ENCODE results near the gene TMEM45B. TPM values are rescaled to one million over a fixed set of nuclear protein-coding genes. Genes with fewer than 3 reads are reported as not detected.
A peak's percentile ranks its signal among the peaks of the same experiment; 100 is the strongest.
"Not testable (repeated sequence)": the region's sequence is repeated elsewhere in the genome, so short reads cannot be mapped to it uniquely, and the experiment has no call there.

The TMEM45B gene
- total RNA-seq, 1 donor from 2014 or later = 0.10 TPM

GRCh38 chr11:129800655-129801054 is 15.0 kb upstream of the TMEM45B start:
- DNase-seq (no peak), ATAC-seq (no peak)
- intact Hi-C loops (cut with micrococcal nuclease) = no loop called here

- no peak for ATAC-seq
Measured at GRCh38 chr11:129803533-129803932, 12.1 kb upstream of the TMEM45B start.

GRCh38 chr11:129804012-129804411 is 11.6 kb upstream of the TMEM45B start:
- ATAC-seq = no peak
- no peak for DNase-seq
- intact Hi-C loops (cut with micrococcal nuclease) = no loop called here

More at GRCh38 chr11:129803533-129803932, 12.1 kb upstream of the TMEM45B start:
- intact Hi-C loops (cut with micrococcal nuclease) = no loop called here
- DNase-seq = no peak

- not testable (repeated sequence) for ATAC-seq, DNase-seq
Measured at GRCh38 chr11:129808241-129808640, 7.4 kb upstream of the TMEM45B start.

DNA sequence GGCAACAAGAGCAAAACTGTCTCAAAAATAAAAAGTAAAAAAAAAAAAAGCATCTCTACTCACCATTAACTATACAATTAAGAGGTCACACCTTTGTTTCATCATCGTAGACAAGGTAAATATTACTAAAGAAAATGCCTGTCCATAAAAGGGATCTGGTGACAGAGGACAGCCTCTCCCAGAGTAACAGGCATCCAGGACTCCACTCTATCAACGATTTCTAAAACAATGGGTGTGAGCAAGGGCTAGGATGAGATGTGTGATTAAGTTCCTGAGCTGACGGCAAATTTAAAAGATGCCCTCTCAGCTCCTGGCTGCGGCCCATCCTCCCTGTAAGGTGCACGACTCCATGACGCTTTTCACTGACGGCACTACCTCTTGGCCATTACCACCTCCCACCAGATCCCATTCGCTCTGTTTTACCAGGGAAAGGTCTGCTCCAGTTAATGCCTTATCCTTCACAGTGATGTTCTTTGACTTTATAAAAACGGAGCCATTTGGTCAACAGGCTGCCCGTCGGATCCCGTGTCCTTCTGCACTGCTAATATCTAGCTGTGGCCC is 2.3 kb upstream of the TMEM45B start:
- ATAC-seq = no peak
- intact Hi-C loops (cut with micrococcal nuclease) = no loop called here
- DNase-seq = no peak

More at GRCh38 chr11:129808241-129808640, 7.4 kb upstream of the TMEM45B start:
- intact Hi-C loops (cut with micrococcal nuclease) = not testable (repeated sequence)

GRCh38 chr11:129814244-129815014 is 1.2 kb upstream of the TMEM45B start:
- intact Hi-C loops (cut with micrococcal nuclease) = no loop called here
- DNase-seq = no peak
- no peak for ATAC-seq

GRCh38 chr11:129817534-129818051 is 1.9 kb downstream of the TMEM45B start:
- intact Hi-C loops (cut with micrococcal nuclease) = no loop called here
- ATAC-seq = no peak
- no peak for DNase-seq

- DNase-seq; intact Hi-C loops (cut with micrococcal nuclease); ATAC-seq: not testable (repeated sequence)
Measured at GRCh38 chr11:129818236-129818635, 2.6 kb downstream of the TMEM45B start.

DNA sequence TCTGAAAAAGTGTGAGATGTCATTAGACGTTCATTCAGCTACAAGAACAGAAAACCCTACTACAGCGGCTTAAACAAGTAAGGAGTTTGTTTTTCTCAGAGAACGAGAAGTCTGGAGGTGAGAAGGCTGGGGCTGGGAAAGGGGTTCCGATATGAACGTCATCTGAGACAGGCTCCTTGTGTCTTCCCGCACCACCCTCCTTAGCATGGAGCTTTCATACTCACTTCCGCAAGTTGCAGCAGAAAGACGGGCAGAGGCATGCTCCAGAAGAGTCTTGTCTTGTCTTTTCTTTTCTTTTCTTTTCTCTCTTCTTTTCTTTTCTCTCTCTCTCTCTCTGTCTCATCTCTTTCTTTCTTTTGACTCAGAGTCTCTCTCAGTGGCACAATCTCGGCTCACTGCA is 3.6 kb downstream of the TMEM45B start:
- intact Hi-C loops (cut with micrococcal nuclease) = no loop called here
- DNase-seq (no peak), ATAC-seq (no peak)

GRCh38 chr11:129820228-129820627 is 4.6 kb downstream of the TMEM45B start:
- intact Hi-C loops (cut with micrococcal nuclease); ATAC-seq; DNase-seq: not testable (repeated sequence)

DNA sequence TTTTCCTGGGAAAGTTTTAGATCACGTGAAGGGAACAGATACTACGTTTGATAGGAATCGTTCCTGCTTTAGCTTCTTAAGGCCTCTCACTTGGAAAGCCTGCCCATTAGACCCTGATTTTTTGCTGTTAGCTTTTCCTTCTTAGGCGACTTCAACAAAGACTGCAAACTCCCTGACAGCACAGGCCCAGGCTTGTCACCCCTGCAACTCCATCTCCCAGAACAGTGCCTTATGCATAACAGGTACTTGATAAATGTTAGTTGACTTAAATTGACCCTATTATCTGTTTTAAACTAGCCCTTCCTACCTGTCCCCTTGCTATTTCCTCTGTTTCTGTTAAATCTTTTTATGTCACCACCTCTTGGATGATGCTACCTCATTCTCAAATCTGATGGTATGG is 7.6 kb downstream of the TMEM45B start:
- intact Hi-C loops (cut with micrococcal nuclease); DNase-seq; ATAC-seq: not testable (repeated sequence)

GRCh38 chr11:129823799-129824198 is 8.2 kb downstream of the TMEM45B start:
- DNase-seq; intact Hi-C loops (cut with micrococcal nuclease); ATAC-seq: not testable (repeated sequence)

DNA sequence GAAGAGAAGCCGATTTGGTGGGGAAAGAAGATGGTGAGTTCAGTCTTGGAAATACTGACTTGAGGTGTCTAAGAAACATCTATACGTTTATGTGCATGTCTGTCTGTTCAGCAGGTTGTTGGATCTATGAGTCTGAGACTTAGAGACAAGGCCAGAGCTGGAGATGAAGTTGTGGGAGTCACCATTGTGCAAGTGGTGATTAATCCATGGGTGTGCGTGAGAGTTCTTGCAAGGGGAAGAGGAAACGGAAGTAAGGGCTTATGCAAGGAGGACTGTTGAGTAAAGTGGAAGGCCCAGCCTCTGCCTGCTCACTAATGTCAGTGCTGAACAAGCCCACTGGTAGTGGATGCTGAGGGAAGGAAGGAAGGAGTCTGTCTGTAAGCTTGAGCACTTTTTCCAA is 9.7 kb downstream of the TMEM45B start:
- peak; percentile 55 for ATAC-seq
- no peak for DNase-seq

DNA sequence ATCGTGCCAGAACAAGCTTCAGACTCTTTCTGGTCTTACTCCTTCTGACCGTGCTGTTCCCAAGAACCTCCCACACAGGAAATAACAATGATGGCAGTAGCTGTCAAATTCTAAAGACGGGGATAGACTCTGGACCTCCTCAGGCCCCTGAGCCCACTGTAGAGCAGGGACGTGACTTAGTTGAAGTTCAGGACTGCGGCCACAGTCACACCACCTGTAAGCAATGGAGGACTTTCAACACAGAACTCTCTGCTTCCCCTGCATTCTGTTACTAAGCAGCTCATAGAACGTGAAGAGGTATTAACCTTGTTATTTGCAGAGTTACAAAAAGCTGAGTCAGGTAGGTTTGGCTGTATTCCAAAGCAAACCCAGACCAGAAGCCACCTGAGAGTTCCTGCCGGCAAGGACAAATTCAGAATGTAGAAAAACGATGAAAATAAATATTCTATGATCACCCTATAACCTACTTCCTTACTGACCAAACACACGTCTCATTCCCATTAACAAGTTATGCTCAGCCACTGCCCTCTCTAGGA is 12.7 kb downstream of the TMEM45B start:
- DNase-seq = no peak
- no peak for ATAC-seq
- intact Hi-C loops (cut with micrococcal nuclease) = no loop called here

More for the DNA sequence above, 9.7 kb downstream of the TMEM45B start:
- intact Hi-C loops (cut with micrococcal nuclease) = no loop called here

GRCh38 chr11:129829497-129829896 is 13.8 kb downstream of the TMEM45B start:
- ATAC-seq = not testable (repeated sequence)

DNA sequence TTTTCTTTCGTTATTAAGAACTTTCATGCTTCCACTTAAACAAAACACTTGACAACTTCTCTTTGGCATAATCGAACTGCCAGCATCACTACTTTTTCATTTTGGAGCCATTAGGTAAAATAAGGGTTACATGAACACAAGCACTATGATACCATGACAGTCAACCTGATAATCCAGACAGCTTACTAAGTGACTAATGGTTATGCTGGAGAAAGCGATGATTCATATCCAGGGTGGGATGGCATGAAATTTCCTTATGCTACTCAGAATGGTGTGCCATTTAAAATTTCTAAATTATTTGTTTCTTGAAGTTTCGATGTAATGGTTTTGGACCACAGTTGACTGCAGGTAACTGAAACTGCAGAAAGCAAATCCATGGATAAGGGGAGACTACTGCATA is 15.6 kb downstream of the TMEM45B start:
- intact Hi-C loops (cut with micrococcal nuclease); ATAC-seq; DNase-seq: not testable (repeated sequence)

More at GRCh38 chr11:129829497-129829896, 13.8 kb downstream of the TMEM45B start:
- intact Hi-C loops (cut with micrococcal nuclease); DNase-seq: not testable (repeated sequence)

DNA sequence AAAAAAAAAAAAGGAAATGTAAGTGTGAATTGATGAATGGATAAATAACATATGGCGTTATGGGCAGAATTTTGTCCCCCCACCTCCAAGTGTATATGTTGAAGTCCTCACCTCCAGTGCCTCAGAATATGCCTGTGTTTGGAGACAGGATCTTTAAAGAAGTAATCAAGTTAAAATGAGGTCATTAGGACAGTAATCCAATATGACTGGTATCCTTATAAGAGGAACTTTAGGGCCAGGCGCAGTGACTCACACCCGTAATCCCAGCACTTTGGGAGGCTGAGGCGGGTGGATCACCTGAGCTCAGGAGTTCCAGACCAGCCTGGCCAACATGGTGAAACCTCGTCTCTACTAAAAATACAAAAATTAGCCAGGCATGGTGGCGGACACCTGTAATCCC is 17.6 kb downstream of the TMEM45B start:
- DNase-seq; intact Hi-C loops (cut with micrococcal nuclease); ATAC-seq: not testable (repeated sequence)

GRCh38 chr11:129836423-129836891 is 20.8 kb downstream of the TMEM45B start:
- DNase-seq; ATAC-seq; intact Hi-C loops (cut with micrococcal nuclease): not testable (repeated sequence)

DNA sequence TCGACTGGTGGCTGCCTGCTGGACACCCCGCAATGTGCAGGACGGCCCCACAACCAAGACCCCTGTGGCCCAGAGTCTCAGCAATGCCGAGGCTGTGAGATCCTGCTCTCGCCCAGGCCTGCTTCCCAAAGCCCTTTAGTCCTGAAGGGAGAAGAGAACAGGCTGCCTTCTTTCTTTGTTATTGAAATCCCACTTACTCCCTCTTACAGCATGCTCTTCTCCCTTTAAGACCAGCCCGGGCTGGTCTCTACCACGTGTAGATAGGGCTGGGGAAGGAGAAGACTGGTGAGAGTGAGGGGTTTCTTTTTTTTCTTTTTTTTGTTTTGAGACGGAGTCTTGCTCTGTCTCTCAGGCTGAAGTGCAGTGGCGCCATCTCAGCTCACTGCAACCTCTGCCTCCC is 21.3 kb downstream of the TMEM45B start:
- DNase-seq (no peak), ATAC-seq (no peak)
- intact Hi-C loops (cut with micrococcal nuclease) = no loop called here

GRCh38 chr11:129840236-129840635 is 24.6 kb downstream of the TMEM45B start:
- intact Hi-C loops (cut with micrococcal nuclease) = no loop called here
- ATAC-seq (no peak), DNase-seq (no peak)
